Upper lobe of right lung (tissue), 1 donor: ENCODE results near the gene CD200R1L. TPM values are rescaled to one million over a fixed set of nuclear protein-coding genes. Genes with fewer than 3 reads are reported as not detected.
A peak's percentile ranks its signal among the peaks of the same experiment; 100 is the strongest.
"Not testable (repeated sequence)": the region's sequence is repeated elsewhere in the genome, so short reads cannot be mapped to it uniquely, and the experiment has no call there.

Source experiments
- ATAC-seq: fragments of 200-7000 bp; cut with Tn5 transposase; one replicate; pipeline ENCODE4 v1.9.1; 2020; ENCODE audit warnings: mild to moderate bottlenecking, moderate library complexity
- DNase-seq: peaks from one replicate; pipeline ENCODE4 v3.0.0-alpha.2; 2020
- H3K27ac ChIP-seq: fragments of 200-600 bp; one replicate; pipeline ENCODE4 v1.8.0; 2022
- H3K27me3 ChIP-seq: fragments of 200-600 bp; one replicate; pipeline ENCODE4 v1.8.0; 2022; ENCODE audit warnings: mild to moderate bottlenecking
- H3K36me3 ChIP-seq: fragments of 200-600 bp; one replicate; pipeline ENCODE4 v1.8.0; 2022
- H3K4me1 ChIP-seq: fragments of 200-600 bp; one replicate; pipeline ENCODE4 v1.8.0; 2022
- H3K4me3 ChIP-seq: fragments of 200-600 bp; one replicate; pipeline ENCODE4 v1.8.0; 2022; ENCODE audit warnings: mild to moderate bottlenecking
- H3K9me3 ChIP-seq: fragments of 200-600 bp; one replicate; pipeline ENCODE4 v1.8.0; 2022
- intact Hi-C: fragments of 100-400 bp; cut with DNase I; formaldehyde crosslinking; loops from one replicate; pipeline ENCODE4 v1.11.0; 2022
- total RNA-seq: library from RNA; stranded (reverse); fragmentation: NEBNext Ultra II Directional; extraction: Animal tissue kit (Norgen Biotek cat#: 25700); gene quantifications from one replicate; pipeline ENCODE4 v1.2.1, GENCODE V29; 2021
- TF ChIP-seq, protein P1 (sequence below): fragments of 200-600 bp; IDR thresholded peaks from one replicate; pipeline ENCODE4 v1.8.0; 2022; ENCODE audit warnings: antibody characterized with exemption
- donor health status: DM: no; HTN: yes; CAD: no; lungs with severe emphysema.

CD200R1L gene
- total RNA-seq, 1 donor from 2014 or later, result not detected

DNA sequence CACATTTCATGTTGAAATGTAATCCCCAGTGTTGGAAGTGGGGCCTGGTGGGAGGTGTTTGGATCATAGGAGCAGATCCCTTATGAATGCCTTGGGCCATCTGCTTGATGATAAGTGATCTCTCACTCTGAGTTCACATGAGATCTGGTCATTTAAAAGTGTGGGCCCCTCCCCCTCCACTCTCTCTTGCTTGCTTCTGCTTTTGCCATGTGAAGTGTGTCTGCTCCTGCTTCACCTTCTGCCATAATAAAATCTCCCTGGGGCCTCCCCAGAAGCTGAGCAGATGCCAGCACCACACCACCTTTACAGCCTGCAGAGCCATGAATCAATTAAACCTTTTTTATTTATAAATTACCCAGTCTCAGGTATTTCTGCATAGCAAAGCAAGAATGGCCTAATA, 14.2 kb upstream of the CD200R1L start:
- TF ChIP-seq, protein P1, sequence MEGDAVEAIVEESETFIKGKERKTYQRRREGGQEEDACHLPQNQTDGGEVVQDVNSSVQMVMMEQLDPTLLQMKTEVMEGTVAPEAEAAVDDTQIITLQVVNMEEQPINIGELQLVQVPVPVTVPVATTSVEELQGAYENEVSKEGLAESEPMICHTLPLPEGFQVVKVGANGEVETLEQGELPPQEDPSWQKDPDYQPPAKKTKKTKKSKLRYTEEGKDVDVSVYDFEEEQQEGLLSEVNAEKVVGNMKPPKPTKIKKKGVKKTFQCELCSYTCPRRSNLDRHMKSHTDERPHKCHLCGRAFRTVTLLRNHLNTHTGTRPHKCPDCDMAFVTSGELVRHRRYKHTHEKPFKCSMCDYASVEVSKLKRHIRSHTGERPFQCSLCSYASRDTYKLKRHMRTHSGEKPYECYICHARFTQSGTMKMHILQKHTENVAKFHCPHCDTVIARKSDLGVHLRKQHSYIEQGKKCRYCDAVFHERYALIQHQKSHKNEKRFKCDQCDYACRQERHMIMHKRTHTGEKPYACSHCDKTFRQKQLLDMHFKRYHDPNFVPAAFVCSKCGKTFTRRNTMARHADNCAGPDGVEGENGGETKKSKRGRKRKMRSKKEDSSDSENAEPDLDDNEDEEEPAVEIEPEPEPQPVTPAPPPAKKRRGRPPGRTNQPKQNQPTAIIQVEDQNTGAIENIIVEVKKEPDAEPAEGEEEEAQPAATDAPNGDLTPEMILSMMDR, result no peak
- DNase-seq (no peak), ATAC-seq (no peak)
- H3K27ac ChIP-seq, result no peak overlapping the region
- no peaks in the 10 kb centered on the region for H3K9me3 ChIP-seq
- intact Hi-C loops, result no loop called here
- H3K27me3 ChIP-seq, result no peaks in the 10 kb centered on the region
- H3K4me1 ChIP-seq, result no peaks in the 10 kb centered on the region
- H3K4me3 ChIP-seq, result no peak overlapping the region
- H3K36me3 ChIP-seq, result no peaks in the 10 kb centered on the region

DNA sequence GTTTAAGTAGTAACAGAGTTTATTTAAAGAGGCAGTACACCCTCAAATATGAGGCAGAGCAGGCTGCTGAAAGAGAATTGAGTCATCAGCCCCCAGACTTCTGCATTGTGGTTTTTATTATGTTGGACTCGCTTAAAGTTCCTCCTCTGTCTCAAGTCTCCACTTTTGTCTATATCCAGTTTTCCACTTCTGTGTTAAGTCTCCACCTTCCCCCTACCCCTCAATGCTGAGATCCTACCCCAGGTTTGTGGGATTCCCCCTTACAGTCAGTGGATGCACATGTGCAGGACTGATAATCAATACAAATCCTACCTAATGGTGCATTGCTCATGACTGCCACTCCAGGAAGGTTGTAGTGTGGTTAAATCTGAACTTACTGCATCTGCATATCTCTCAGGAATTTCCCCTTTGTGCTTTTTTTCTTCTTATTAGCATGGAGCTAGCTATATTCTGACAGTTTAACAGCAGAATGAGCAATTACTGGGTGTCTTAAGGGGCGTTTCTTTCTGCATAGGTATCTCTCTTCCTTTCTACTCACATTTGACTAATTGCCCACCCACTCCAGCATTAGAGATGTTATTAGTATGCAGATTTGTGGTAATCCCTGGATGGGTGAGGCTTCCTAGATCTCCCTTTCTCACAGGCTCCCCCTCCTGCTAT, 11.9 kb upstream of the CD200R1L start:
- no peaks in the 10 kb centered on the region for H3K4me1 ChIP-seq
- H3K27me3 ChIP-seq, result no peaks in the 10 kb centered on the region
- DNase-seq, result no peak
- no peak overlapping the region for H3K27ac ChIP-seq
- peak; percentile 90 for ATAC-seq
- no peaks in the 10 kb centered on the region for H3K36me3 ChIP-seq
- TF ChIP-seq, protein P1, result no peak
- intact Hi-C loops, result no loop called here
- no peaks in the 10 kb centered on the region for H3K9me3 ChIP-seq
- no peak overlapping the region for H3K4me3 ChIP-seq

DNA sequence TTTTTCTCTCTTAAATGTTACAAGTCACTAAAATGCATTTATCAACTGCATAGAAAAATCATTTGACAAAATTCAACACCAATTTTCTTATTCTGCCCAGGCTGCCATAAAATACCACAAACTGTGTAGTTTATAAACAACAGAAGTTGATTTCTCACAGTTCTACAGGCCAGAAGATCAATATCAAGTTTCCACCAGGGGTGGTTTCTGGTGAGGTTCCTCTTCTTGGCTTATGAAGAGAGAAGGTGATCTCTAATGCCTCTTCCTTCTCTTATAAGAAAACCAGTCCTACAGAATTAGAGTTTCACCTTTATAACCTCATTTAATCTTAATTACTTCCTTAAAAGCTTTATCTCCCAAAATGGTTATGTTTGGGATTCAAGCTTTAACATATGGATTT, 10.9 kb upstream of the CD200R1L start:
- H3K4me3 ChIP-seq, result no peak overlapping the region
- H3K36me3 ChIP-seq, result no peaks in the 10 kb centered on the region
- ATAC-seq (no peak), DNase-seq (no peak)
- no peaks in the 10 kb centered on the region for H3K9me3 ChIP-seq
- H3K27me3 ChIP-seq, result no peaks in the 10 kb centered on the region
- intact Hi-C loops, result no loop called here
- H3K4me1 ChIP-seq, result no peaks in the 10 kb centered on the region
- TF ChIP-seq, protein P1, result no peak
- H3K27ac ChIP-seq, result no peak overlapping the region

DNA sequence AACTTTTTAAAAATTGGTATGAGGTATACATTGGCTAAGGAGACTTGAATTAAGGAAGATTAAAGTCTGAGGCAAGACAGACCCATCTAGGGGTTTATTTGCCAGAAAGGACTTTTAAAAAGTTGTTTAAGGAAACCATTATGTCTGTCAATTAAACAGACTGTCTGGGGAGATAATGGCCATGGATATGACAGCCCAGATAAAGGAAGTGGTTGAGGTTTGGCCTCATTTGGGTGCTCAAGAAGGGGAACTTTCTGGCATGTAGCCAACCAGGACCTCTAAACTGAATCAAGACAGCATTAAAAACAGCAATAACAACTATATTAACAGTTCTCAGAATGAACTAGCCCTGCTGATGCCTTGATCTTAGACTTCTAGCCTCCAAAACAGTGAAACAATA, 9.9 kb upstream of the CD200R1L start:
- Histone ChIP-seq H3K4me1 (no peaks in the 10 kb centered on the region), H3K27me3 (no peaks in the 10 kb centered on the region), H3K9me3 (no peaks in the 10 kb centered on the region), H3K36me3 (no peaks in the 10 kb centered on the region), H3K27ac (no peak overlapping the region), H3K4me3 (no peak overlapping the region)
- intact Hi-C loops, result no loop called here
- DNase-seq (no peak), ATAC-seq (no peak)
- TF ChIP-seq, protein P1, result no peak

DNA sequence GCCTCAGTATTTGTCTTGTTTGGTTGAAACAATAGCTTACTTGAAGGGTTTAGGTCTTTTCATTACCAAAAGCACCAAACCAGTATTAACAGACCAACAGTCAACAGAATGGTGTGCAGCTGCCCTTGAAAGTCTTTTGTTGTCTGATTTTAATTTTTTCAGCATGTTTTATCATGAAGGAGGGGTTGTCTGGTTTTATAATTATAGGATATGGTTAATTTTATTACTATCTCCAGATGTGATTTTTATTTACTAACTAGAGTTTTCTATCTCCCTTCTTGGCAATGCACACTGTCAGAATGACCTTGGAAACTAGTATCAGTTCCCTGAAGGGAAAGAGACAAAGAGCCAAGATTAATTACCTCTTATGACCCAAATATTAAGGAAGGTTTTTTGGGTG, 9.2 kb upstream of the CD200R1L start:
- Histone ChIP-seq H3K36me3 (no peaks in the 10 kb centered on the region), H3K4me3 (no peak overlapping the region), H3K27me3 (no peaks in the 10 kb centered on the region), H3K4me1 (no peaks in the 10 kb centered on the region), H3K9me3 (no peaks in the 10 kb centered on the region), H3K27ac (no peak overlapping the region)
- TF ChIP-seq, protein P1, result no peak
- intact Hi-C loops, result no loop called here
- no peak for DNase-seq
- no peak for ATAC-seq

DNA sequence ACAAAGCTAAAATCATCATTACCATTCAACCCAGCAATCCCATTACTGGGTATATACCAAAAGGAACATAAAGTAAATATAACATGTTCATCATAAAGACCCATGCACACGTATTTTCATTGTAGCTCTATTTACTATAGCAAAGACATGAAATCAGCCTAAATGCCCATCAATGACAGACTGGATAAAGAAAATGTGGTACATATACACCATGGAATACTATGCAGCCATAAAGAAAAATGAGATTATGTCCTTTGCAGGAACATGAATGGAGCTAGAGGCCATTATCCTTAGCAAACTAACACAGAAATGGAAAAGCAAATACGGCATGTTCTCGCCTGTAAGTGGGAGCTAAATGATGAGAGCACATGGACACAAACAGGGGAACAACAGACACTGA, 8.4 kb upstream of the CD200R1L start:
- H3K27ac ChIP-seq, H3K4me3 ChIP-seq, H3K9me3 ChIP-seq, ATAC-seq, DNase-seq, H3K36me3 ChIP-seq, H3K27me3 ChIP-seq, intact Hi-C loops, H3K4me1 ChIP-seq: not testable (repeated sequence)
